Measurements from ENCODE around the gene TMC8. TPM values are rescaled to one million over a fixed set of nuclear protein-coding genes. Genes with fewer than 3 reads are reported as not detected.
A peak's percentile ranks its signal among the peaks of the same experiment; 100 is the strongest.
"Not testable (repeated sequence)": the region's sequence is repeated elsewhere in the genome, so short reads cannot be mapped to it uniquely, and the experiment has no call there.

Gene TMC8
- total RNA-seq, 2 donors from 2014 or later, result 3.8 to 4.3 TPM

DNA sequence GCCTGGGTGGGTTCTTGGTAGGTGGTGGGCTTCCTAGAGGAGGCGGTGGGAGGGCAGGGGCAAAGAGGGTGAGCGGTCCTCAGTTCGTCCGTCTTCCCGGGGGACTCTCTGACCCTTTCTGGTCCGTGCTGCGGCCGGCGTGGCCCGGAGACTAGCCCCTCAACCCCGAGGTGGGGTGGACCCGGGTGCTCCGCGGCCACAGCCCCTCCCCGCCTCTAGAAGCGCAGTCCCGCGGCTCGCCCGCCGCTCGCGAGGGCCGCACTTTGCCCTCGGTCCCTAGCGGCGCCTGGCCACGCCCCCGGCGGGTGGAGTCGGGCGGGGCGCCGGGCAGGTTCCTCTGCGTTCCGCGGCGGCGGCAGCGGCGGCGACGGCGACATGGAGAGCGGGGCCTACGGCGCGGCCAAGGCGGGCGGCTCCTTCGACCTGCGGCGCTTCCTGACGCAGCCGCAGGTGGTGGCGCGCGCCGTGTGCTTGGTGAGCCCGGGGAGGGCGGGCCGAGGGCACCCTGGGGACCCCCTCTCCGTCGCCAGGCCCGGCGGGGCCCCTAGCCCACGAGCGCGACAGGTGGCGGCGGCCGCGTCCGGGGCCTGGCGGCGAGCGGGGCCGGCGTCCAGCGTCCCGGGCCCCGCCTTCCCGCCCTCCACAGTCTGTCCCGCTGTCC lies 37.8 kb downstream of the TMC8 start, which contains the start of gene SYNGR2:
Gene SYNGR2 (plus strand): TSS at position 340 of the 661 bp plus-strand sequence. CDS start 36 bp downstream, at position 376.
- DNase-seq (peak; percentile 85), ATAC-seq (peak; percentile 75 to 83)
- intact Hi-C loops (cut with DNase I), result no loop called here

DNA sequence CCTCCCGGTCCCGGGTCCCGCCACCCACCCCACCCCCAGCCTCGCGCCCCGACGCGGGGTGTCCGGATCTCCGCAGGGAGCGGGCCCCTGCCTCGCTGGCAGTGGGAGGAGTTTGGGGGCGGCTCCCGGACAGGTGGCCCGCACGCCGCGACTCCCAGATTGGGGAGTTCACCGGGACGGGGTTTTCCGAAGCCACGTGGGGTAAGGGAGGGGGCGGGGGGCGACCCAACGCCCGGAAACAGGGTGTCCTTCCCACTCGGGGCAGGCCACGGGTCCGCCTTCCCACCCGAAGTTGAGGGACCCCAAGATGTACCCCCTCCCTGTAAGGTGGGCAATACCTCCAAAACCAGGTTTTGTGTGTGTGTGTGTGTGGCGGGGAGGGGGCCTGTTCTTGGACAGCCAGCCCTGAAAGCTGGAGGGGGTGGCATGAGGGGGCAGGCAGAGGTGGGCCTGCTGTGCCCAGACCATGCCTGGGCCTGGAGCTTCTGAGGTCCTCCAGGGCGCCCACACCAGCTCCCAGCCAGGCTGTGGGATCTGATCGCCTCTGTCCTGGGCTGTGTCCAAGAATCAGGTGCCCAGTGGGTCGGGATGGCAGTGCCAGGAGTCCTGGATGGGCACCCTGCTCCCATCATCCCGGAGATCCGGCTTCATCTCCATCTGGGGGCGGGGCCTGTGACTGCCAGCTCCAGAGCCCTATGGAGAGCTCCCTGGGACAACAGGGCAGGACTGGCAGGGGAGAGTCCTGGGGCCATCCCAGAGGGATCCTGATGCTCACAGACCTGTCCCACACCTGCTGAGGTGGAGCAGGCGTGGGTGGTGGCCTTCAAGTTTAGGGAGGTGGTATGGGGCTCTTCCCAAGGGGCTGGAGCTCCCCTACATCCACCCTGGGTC lies 38.6 kb downstream of the TMC8 start:
- intact Hi-C loops (cut with DNase I), result no loop called here
- DNase-seq, result peak; percentile 66
- peak; percentile 34 to 44 for ATAC-seq

DNA sequence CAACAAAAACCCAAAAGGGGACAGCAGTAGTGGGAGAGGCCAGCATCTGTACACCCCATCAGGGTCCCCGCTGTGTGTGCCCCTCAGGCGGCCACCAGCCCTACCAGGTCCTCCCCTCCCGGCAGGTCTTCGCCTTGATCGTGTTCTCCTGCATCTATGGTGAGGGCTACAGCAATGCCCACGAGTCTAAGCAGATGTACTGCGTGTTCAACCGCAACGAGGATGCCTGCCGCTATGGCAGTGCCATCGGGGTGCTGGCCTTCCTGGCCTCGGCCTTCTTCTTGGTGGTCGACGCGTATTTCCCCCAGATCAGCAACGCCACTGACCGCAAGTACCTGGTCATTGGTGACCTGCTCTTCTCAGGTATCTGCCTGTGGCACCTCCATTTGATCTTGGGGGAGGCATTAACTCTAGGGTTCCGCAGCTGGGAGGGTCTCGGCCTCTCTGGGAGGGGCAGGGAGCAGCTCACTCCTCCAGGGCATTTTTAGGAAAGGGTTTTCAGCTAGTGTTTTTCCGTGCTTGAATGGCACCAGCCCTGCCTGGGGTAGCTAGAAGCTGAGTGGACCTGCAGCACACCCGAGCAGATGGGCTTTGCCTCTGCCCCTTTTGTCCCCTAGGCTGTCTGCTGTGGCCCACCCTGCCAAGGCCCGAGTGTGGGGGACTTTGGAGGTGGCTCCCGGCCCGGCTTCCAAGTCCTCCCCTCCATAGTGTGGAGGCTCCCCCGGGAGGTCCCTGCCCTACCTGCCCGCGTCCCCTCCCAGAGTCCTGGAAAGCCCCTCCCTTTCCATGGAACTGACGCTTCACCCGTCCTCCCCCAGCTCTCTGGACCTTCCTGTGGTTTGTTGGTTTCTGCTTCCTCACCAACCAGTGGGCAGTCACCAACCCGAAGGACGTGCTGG lies 40.4 kb downstream of the TMC8 start:
- intact Hi-C loops (cut with DNase I), result no loop called here
- ATAC-seq (no peak), DNase-seq (no peak)

DNA sequence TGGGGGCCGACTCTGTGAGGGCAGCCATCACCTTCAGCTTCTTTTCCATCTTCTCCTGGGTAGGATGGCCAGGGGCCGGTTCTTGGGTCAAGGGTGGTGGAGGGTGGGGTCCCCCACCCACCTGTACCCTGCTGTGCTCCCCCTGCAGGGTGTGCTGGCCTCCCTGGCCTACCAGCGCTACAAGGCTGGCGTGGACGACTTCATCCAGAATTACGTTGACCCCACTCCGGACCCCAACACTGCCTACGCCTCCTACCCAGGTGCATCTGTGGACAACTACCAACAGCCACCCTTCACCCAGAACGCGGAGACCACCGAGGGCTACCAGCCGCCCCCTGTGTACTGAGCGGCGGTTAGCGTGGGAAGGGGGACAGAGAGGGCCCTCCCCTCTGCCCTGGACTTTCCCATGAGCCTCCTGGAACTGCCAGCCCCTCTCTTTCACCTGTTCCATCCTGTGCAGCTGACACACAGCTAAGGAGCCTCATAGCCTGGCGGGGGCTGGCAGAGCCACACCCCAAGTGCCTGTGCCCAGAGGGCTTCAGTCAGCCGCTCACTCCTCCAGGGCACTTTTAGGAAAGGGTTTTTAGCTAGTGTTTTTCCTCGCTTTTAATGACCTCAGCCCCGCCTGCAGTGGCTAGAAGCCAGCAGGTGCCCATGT lies 41.1 kb downstream of the TMC8 start:
- ATAC-seq; intact Hi-C loops (cut with DNase I); DNase-seq: not testable (repeated sequence)

DNA sequence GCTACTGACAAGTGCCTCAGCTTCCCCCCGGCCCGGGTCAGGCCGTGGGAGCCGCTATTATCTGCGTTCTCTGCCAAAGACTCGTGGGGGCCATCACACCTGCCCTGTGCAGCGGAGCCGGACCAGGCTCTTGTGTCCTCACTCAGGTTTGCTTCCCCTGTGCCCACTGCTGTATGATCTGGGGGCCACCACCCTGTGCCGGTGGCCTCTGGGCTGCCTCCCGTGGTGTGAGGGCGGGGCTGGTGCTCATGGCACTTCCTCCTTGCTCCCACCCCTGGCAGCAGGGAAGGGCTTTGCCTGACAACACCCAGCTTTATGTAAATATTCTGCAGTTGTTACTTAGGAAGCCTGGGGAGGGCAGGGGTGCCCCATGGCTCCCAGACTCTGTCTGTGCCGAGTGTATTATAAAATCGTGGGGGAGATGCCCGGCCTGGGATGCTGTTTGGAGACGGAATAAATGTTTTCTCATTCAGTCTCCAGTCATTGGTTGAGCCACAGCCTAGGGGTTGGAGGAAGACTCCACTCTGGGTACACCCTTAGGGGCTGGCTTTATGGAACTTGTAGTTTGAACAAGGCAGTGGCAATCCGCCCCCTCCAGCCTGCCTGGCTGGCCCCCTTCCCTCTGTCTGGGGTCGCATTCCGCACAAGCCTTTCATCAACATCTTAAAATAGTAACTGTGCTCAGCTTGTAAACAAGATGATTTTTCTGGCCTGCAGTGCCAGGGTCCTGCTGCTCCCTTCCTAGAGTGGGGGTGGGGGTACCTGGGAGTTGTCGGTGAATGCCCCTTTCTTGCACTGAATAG lies 41.9 kb downstream of the TMC8 start:
- intact Hi-C loops (cut with DNase I), result no loop called here

DNA sequence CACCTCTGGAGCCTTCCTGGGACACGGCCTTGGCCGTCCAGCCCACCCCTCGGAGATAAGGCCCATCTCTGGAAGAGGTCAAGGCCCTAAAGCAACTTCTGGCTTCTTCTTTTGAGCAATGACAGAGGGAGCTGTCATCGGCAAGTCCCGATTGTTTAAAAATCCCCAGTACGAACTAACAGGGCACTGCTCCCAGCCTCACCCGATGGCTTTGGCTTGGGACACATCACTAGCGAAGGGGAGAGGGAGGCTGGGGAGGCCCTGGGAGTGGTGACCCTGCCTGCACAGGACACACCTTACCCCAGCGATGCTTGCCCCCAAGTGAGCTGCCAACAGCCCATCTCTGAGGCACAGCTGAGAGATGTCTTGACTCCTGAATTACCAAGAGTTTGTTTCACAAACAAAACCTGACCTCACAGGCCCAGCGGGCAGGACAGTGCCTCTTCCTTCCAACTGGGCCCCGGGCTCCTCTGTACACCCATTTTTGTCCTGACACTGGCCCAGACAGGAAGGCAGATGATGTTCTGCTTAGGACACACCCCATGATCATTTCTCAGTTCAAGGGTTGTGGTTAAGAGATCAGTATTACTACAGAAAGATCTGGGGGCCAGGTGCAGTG lies 42.6 kb downstream of the TMC8 start:
- ATAC-seq (peak in 1 of 2 donors; percentile 4), DNase-seq (no peak)
- intact Hi-C loops (cut with DNase I), result no loop called here

More for the DNA sequence above, 41.9 kb downstream of the TMC8 start:
- ATAC-seq, result peak; percentile 9 to 32
- peak; percentile 52 for DNase-seq

- ATAC-seq (peak; percentile 66 to 67), DNase-seq (peak; percentile 83)
- intact Hi-C loops (cut with DNase I), result no loop called here
These were observed 43.8 kb downstream of the TMC8 start for GRCh38 chr17:78174346-78174869.

- ATAC-seq, result no peak
- DNase-seq, result no peak
These were observed 44.5 kb downstream of the TMC8 start for GRCh38 chr17:78174870-78175642.

DNA sequence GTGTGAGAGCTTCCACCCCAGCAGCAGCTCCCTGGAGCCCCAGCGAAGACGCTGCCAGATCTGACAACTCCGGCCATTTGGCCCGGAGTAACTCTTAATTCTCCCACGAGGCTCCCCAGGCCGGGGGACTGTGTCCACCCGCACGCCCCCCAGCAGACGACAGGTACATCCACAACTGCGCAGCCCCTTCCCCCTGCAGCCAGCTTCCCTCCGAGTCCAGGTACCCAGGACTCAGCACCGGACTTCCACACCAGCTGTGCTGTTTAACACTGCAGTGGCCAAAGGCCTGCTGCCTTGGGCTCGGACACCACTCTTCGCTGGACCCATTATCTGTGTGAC lies 45.0 kb downstream of the TMC8 start:
- intact Hi-C loops (cut with DNase I), result loop anchor here (5.0 kb wide), 3 partner anchors 43 to 63 kb away; partner anchors contain the start of genes TMC6 (in 1 of the 2) and TMC8 (in 1 of the 2)
- DNase-seq, result no peak
- ATAC-seq, result no peak

More at GRCh38 chr17:78174870-78175642, 44.5 kb downstream of the TMC8 start:
- intact Hi-C loops (cut with DNase I), result loop anchor here (5.0 kb wide), 3 partner anchors 43 to 63 kb away; partner anchors contain the start of genes TMC6 (in 1 of the 2) and TMC8 (in 1 of the 2)

- intact Hi-C loops (cut with DNase I), result loop anchor here (1.0 to 5.0 kb wide), 4 partner anchors 44 to 64 kb away; partner anchors contain the start of genes TMC6 (in 1 of the 2) and TMC8 (in 1 of the 2)
- DNase-seq, result peak; percentile 77
- peak; percentile 42 to 43 for ATAC-seq
These were observed 46.0 kb downstream of the TMC8 start for GRCh38 chr17:78176548-78177025.

DNA sequence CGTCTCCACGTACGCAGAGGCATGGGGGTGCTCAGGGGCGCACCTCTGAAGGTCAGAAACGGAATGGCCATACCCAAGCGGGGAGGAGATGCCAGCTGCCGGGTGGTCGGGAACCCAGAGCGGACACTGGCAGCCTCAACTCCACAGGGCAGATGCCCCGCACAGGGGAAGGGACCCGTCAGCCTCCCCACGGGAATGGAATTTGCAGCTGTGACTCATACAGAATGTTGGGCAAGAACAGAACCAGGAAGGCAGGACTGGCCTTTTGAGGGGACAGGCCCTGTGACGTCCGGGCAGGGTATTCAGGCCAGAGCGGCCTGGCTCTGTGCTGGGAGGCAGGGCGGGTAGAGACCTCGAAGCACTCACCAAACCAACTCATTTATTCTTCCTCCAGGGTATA lies 48.8 kb downstream of the TMC8 start:
- intact Hi-C loops (cut with DNase I), result loop anchor here (5.0 kb wide), 3 partner anchors 47 to 67 kb away; partner anchors contain the start of genes TMC6 (in 1 of the 2) and TMC8 (in 1 of the 2)
- ATAC-seq, result no peak
- DNase-seq, result no peak

DNA sequence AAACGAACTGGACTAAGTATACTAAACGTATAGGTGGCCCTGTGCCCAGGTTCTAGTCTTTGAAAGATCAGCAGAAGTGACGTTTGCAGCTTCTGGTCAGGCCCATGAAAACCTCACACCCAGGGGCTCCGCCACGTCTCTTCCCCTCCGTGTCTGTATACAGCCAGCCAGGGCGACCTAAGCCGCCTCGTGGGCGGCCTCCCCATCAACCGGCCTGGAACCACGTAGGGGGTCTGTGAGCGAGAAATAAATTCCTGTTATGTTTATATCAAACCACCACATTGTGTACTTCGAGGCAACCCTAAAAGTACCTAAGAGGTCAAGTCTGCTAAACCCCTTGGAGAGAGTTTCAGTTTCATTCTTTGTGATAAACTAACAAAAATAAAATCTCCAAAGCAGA lies 49.5 kb downstream of the TMC8 start:
- ATAC-seq (no peak), DNase-seq (no peak)
- intact Hi-C loops (cut with DNase I), result no loop called here

- no peak for DNase-seq
- ATAC-seq, result no peak
- intact Hi-C loops (cut with DNase I), result no loop called here
These were observed 49.9 kb downstream of the TMC8 start for GRCh38 chr17:78180508-78180907.

GRCh38 chr17:78182504-78182903 lies 51.9 kb downstream of the TMC8 start:
- DNase-seq (no peak), ATAC-seq (no peak)
- intact Hi-C loops (cut with DNase I), result no loop called here

DNA sequence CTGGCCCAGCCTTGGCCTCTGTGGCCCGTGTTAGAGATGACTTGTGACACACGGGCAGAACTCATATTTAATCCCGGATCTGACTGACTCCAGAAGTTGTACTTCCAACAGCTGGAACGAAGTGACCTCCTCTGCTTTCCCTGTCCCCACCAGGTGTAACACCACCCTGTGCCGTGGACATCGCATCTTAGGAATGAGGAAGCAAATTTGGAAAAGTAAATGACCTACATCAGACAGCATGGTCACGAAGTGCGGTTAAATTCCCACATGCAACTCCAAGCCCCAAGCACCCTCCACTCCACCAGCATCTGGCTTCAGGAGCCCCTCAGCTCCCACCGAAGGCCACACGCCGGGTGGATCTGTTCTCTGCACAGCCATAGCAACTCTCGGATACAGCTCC lies 53.3 kb downstream of the TMC8 start:
- ATAC-seq, result no peak
- DNase-seq, result no peak
- intact Hi-C loops (cut with DNase I), result no loop called here

- intact Hi-C loops (cut with DNase I), result no loop called here
- ATAC-seq (no peak), DNase-seq (no peak)
These were observed 53.8 kb downstream of the TMC8 start for GRCh38 chr17:78184351-78184750.

Data from left cardiac atrium (tissue), 4 donors.